Measurements from ENCODE around the gene RPS6KB2.
"Not testable (repeated sequence)": the region's sequence is repeated elsewhere in the genome, so short reads cannot be mapped to it uniquely, and the experiment has no call there.

Gene RPS6KB2

DNA sequence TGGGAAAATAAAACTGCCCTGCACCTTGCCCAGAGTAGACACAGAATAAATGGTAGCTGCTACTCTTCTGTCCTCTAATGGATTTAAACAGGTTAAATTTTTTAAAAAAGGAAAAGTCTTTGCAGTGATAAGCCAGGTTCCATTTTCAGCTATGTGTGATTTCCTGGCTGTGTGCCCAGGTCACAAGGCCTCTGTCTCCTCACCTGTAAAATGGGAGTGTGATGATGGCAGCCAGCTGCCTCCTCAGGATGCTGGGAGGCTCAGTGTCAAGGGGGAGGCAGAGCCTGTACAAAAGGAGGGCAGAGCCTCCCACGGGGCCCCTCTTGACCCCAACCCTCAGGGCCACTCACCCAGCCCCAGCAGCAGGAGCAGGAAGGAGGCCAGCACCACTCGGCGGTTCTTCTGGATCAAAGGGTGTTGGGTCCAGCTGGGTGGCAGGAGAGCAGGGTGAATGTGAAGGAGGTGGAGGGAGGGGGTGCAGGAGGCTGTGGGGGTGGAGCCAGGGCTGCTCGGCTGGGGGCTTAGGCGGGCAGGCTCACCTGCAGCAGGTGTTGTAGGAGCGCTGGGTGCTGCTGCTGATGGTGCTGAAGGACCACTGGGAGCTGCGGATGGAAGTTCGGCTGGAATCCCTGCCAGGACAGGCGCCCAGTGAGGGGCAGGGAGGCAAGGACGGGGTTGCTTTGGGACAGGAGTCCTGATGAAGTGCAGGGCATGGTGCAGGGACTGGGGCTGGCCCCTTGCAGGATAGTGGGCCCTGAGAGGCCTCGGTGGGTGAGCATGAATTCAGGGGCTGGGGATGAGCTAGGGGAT is 38.9 kb downstream of the RPS6KB2 start:
- no peak for DNase-seq (ENCODE audit: low read depth)

GRCh38 chr11:67468056-67468455 is 39.8 kb downstream of the RPS6KB2 start:
- no peak for DNase-seq (ENCODE audit: low read depth)

GRCh38 chr11:67468456-67468758 is 40.1 kb downstream of the RPS6KB2 start:
- DNase-seq (ENCODE audit: low read depth) = no peak

DNA sequence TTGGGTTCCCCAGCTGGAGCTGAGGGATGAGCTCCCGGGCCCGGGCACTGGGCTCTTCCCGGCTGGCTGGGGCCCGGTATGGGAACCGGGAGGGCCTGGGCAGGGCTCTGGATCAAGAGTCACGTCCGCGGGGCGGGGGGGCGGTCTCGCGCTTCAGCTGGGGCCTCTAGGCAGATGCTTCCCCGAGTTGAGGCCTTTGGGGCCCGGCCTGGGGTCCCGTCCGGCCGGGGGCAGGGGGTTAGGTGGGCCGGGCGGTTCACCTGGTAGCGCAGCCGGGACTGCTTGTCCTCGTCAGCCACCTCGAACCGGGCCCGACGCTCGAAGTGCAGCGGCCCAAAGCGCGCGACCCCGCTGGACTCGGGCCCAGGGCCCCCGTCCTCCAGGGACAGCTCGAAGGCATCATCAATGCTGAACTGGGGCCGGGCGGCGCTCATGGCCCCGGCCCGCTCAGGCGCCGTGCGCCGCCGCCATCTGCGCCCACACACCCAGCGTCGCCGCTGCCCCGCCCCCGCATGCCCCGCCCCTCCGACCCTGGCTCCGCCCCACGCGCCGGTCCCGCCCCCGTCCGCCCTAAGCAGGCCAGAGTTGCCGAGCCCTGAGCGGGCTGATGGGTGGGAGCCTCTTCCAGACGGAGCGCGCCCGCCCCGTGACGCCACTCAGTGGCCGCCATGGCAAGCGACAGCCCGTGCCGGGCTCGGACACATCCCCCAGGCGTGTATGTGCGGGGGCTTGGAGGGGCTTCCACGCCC is 40.6 kb downstream of the RPS6KB2 start, which contains the start of gene TMEM134:
Gene TMEM134, minus strand, starts transcription at position 493 of the 749 bp plus-strand sequence. Its CDS starts 59 bp downstream, at position 434.
- DNase-seq (ENCODE audit: low read depth) = peak; percentile 89

DNA sequence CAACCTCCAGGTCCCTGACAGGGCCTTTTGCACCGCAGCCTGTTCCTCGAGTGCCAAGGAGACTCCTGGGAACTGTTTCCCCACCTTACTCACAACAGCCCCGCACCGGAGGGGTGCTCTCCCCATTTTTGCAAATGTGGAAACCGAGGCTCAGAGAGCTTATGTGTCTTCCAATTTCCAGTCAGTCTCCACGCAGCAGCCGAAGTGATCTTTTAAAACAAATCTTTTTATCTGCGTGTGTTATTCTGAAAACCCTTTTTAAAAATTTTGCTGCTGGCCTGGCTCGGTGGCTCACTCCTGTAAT is 41.2 kb downstream of the RPS6KB2 start:
- no peak for DNase-seq (ENCODE audit: low read depth)

DNA sequence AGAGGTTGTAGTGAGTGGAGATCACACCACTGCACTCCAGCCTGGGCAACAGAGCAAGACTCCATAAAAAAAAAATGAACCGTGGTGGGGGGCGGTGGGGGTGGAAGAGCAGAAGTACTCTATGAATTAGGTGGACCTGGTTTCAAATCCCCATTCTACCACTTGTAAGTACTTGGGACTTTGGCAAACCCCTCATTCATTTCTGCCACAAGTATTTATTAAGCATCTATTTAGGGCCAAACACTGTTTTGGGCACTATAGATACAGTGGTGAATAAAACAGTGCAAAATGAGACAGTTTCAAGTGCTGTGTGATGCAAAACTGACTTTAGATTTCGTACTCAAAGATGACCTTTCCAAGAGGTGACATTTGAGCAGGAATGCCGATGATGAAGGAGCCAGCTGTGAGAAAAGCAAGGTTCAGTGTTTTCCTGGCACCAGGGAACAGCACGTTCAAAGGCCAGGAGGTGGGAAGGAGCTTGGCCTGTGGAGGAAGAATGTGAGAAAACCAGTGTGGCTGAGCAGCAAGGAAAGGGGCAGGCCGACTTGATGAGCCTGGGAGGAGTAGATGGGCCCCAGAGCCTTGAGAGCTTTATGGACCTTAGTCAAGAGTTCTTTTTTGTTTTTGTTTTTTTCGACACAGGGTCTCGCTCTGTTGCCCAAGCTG is 42.2 kb downstream of the RPS6KB2 start:
- no peak for DNase-seq (ENCODE audit: low read depth)

DNA sequence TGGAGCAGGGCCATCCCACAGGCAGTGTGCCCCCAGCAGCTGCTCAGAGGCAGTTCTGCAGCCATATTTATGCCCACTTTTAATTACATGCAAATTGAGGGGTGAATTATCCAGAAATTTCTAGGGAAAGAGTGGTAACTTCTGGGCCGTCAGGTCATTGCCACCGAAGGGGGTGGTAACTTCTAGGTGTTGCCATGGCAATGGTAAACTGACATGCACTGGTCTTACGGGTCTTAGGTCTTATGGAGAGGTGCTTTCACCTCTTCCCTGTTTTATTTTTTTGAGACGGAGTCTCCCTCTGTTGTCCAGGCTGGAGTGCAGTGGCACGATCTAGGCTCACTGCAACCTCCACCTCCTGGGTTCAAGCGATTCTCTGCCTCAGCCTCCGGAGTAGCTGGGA is 44.6 kb downstream of the RPS6KB2 start:
- DNase-seq (ENCODE audit: low read depth) = no peak

GRCh38 chr11:67476692-67477091 is 48.4 kb downstream of the RPS6KB2 start:
- not testable (repeated sequence) for DNase-seq (ENCODE audit: low read depth)

DNA sequence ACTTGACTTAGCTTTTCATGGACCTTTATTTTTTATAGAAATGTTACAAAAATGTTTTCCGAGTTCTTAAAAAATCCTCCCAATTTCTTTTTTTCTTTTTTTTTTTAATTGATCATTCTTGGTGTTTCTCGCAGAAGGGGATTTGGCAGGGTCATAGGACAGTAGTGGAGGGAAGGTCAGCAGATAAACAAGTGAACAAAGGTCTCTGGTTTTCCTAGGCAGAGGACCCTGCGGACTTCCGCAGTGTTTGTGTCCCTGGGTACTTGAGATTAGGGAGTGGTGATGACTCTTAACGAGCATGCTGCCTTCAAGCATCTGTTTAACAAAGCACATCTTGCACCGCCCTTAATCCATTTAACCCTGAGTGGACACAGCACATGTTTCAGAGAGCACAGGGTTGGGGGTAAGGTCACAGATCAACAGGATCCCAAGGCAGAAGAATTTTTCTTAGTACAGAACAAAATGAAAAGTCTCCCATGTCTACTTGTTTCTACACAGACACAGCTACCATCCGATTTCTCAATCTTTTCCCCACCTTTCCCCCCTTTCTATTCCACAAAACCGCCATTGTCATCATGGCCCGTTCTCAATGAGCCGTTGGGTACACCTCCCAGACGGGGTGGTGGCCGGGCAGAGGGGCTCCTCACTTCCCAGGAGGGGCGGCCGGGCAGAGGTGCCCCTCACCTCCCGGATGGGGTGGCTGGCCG is 49.2 kb downstream of the RPS6KB2 start:
- not testable (repeated sequence) for DNase-seq (ENCODE audit: low read depth)

GRCh38 chr11:67482275-67482826 is 54.1 kb downstream of the RPS6KB2 start:
- no peak for DNase-seq (ENCODE audit: low read depth)

GRCh38 chr11:67482827-67483798 is 54.8 kb downstream of the RPS6KB2 start, which contains the start of gene AIP:
TSS of gene AIP (plus strand) at chr11:67483026. CDS start at chr11:67483159, 133 bp downstream.
- DNase-seq (ENCODE audit: low read depth) = peak; percentile 95

- DNase-seq (ENCODE audit: low read depth) = peak; percentile 35
These were observed 55.8 kb downstream of the RPS6KB2 start for GRCh38 chr11:67483831-67484665.

GRCh38 chr11:67484847-67485311 is 56.6 kb downstream of the RPS6KB2 start:
- DNase-seq (ENCODE audit: low read depth) = peak; percentile 72

Measured in activated T-cell treated with anti-CD3 and anti-CD28 coated beads for 48 hours (primary cell).